Smooth muscle cell (in vitro differentiated cells): ENCODE results near the gene HTR6. TPM values are rescaled to one million over a fixed set of nuclear protein-coding genes. Genes with fewer than 3 reads are reported as not detected.

Source experiments
- DNase-seq: peaks from one replicate; lab custom pipeline; 2025; ENCODE audit not compliant: unreplicated experiment; lab: John Stamatoyannopoulos, UW
- H2AFZ ChIP-seq: fragments of 200-600 bp; sonication (generic); 2 replicates; pipeline ENCODE4 v1.6.0; 2016; ENCODE audit warnings: antibody characterized with exemption, low read depth, mild to moderate bottlenecking
- H3F3A ChIP-seq: fragments of 200-600 bp; sonication (generic); 2 replicates; pipeline ENCODE4 v1.6.0; 2017; ENCODE audit warnings: antibody characterized with exemption, low read depth
- H3K27ac ChIP-seq: fragments of 200-600 bp; sonication (generic); 2 replicates; pipeline ENCODE4 v1.5.1; 2016; ENCODE audit warnings: low read depth, mild to moderate bottlenecking
- H3K27me3 ChIP-seq: fragments of 200-600 bp; sonication (generic); 2 replicates; pipeline ENCODE4 v1.6.1; 2016; ENCODE audit warnings: low read depth, mild to moderate bottlenecking
- H3K36me3 ChIP-seq: fragments of 200-600 bp; sonication (generic); 2 replicates; pipeline ENCODE4 v1.5.1; 2016; ENCODE audit warnings: low read depth
- H3K4me1 ChIP-seq: fragments of 200-600 bp; sonication (generic); 2 replicates; pipeline ENCODE4 v1.5.1; 2016; ENCODE audit warnings: low read depth
- H3K4me2 ChIP-seq: fragments of 200-600 bp; sonication (generic); 2 replicates; pipeline ENCODE4 v1.6.0; 2016; ENCODE audit warnings: mild to moderate bottlenecking
- H3K4me3 ChIP-seq: fragments of 200-600 bp; sonication (generic); 2 replicates; pipeline ENCODE4 v1.5.1; 2016; ENCODE audit warnings: mild to moderate bottlenecking
- H3K79me2 ChIP-seq: fragments of 200-600 bp; sonication (generic); 2 replicates; pipeline ENCODE4 v1.6.0; 2016; ENCODE audit warnings: low read depth, mild to moderate bottlenecking
- H3K9ac ChIP-seq: fragments of 200-600 bp; sonication (generic); 2 replicates; pipeline ENCODE4 v1.6.0; 2016; ENCODE audit warnings: low read depth
- H3K9me3 ChIP-seq: fragments of 200-600 bp; sonication (generic); replicated peaks from 2 replicates; pipeline ENCODE4 v1.5.1; 2016; ENCODE audit warnings: low read depth
- H4K20me1 ChIP-seq: fragments of 200-600 bp; sonication (generic); 2 replicates; pipeline ENCODE4 v1.6.0; 2016; ENCODE audit warnings: low read depth
- WGBS: methylation state at CpG from one replicate; pipeline ENCODE4 v1.1.7; 2016; ENCODE audit warnings: low lambda C conversion rate; 5-methylcytosine and 5-hydroxymethylcytosine counted together
- polyA plus RNA-seq: library from polyadenylated mRNA; unstranded; fragments of >200 nt; fragmentation: Nextera tagmentation; extraction: Ambion mirVana; gene quantifications from 2 replicates; pipeline ENCODE4 v1.2.1, GENCODE V29; 2016
- total RNA-seq: library from RNA; depleted of rRNA; stranded (reverse); fragments of >200 nt; gene quantifications from 2 replicates; pipeline ENCODE4 v1.2.3, GENCODE V29; 2014
- TF ChIP-seq, protein P1 (sequence below): fragments of 200-600 bp; sonication (generic); IDR thresholded peaks from 2 replicates; pipeline ENCODE4 v1.5.1; 2017; ENCODE audit warnings: borderline replicate concordance, mild to moderate bottlenecking, antibody characterized with exemption; ENCODE audit not compliant: insufficient read depth, poor library complexity, severe bottlenecking

Gene HTR6
- total and polyA plus RNA-seq, 2 experiments from 2014 or later: not detected

DNA sequence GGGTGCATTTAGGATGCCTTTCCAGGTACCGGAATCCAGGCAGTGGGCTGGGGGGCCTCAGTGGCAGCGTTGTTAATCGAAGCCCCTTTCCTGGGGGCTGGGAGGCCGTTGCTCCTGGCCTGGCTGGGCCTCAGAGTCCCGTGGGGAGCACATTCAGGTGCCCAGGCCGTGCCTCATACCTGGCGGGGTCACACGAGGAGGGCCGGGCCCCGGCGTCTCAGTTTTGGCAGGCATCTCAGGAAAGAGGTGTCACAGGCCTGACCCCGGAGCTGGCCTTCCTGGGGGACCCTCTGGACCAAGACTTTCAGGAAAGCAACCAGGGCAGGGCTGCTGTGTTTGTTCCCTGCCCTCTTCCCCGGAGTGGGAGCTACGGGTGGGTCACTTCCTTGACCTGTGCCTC is 16.4 kb upstream of the HTR6 start:
- WGBS: 92% methylated on average over 14 of the region's 14 CpGs
- Histone ChIP-seq H4K20me1 (peaks cover 26% of the 10 kb centered on the region), H3K4me3 (no peak overlapping the region), H3K4me2 (no peak overlapping the region), H2AFZ (no peak overlapping the region), H3K27ac (no peak overlapping the region), H3K27me3 (no peaks in the 10 kb centered on the region), H3K9ac (no peak overlapping the region), H3K9me3 (no peaks in the 10 kb centered on the region), H3K36me3 (no peaks in the 10 kb centered on the region), H3F3A (no peaks in the 10 kb centered on the region), H3K79me2 (no peaks in the 10 kb centered on the region), H3K4me1 (peaks cover 9% of the 10 kb centered on the region)
- DNase-seq: no peak
- TF ChIP-seq, protein P1, sequence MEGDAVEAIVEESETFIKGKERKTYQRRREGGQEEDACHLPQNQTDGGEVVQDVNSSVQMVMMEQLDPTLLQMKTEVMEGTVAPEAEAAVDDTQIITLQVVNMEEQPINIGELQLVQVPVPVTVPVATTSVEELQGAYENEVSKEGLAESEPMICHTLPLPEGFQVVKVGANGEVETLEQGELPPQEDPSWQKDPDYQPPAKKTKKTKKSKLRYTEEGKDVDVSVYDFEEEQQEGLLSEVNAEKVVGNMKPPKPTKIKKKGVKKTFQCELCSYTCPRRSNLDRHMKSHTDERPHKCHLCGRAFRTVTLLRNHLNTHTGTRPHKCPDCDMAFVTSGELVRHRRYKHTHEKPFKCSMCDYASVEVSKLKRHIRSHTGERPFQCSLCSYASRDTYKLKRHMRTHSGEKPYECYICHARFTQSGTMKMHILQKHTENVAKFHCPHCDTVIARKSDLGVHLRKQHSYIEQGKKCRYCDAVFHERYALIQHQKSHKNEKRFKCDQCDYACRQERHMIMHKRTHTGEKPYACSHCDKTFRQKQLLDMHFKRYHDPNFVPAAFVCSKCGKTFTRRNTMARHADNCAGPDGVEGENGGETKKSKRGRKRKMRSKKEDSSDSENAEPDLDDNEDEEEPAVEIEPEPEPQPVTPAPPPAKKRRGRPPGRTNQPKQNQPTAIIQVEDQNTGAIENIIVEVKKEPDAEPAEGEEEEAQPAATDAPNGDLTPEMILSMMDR: no peak

DNA sequence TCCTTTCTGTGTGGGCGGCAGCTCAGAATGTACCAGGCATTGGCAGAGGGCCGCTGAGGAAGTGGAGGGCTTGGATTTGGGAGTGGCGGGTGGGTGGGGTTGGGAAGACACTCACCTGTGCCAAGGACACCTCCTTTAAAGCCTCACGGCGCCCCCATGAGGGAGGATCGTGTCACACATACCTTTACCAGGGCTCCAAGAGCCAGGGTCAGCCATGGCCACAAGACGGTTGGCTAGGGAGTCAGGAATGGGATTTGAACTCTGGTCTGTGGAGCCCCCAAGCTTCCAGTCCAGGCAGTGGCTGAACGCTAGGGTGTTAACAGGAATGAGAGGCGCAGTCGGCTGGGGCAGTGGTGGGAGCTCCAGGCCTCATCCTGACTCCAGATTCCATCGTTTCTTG is 16.0 kb upstream of the HTR6 start:
- Histone ChIP-seq H4K20me1 (peaks cover 26% of the 10 kb centered on the region), H3K27ac (no peak overlapping the region), H3K4me3 (no peak overlapping the region), H3K79me2 (no peaks in the 10 kb centered on the region), H3K27me3 (no peaks in the 10 kb centered on the region), H3K9me3 (no peaks in the 10 kb centered on the region), H2AFZ (no peak overlapping the region), H3K9ac (no peak overlapping the region), H3K4me1 (peaks cover 9% of the 10 kb centered on the region), H3K4me2 (no peak overlapping the region), H3K36me3 (no peaks in the 10 kb centered on the region), H3F3A (no peaks in the 10 kb centered on the region)
- TF ChIP-seq, protein P1: no peak
- no peak for DNase-seq
- 69% methylated on average over 9 of the region's 11 CpGs for WGBS

DNA sequence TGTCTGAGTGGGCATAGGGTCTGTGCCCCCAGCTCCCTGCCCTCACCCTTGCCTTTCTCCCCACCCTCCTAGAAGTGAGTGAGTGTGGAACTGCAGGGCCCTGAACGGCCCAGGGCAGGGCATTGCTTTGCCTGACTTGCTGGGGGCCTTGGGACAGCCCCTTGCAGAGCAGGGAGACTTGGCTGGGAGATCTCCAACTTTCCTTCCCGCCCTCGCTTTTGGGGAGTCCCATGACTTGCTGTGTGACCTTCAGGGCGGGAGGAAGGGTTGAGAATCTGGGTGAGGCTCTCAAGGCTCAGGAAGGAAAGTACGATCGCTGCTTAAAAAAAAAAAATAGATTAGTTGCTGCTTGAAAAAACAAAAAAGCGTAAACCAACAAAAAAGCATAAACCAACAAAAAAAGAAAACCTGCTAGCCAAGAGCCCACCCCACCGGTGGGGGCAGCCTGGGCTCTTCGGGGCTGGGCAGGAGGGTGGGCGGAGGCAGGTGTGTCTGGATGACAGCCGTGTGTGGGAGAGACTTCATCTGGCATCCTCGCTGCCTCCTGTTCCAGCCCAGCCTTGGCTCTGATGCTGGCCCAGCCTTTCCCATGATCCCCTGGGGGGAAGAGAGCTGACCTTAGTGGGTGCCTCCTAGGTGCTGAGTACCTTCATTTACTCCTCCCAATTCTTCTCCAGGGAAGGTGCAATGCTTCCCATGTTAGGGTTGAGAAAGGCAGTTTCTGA is 14.1 kb upstream of the HTR6 start:
- TF ChIP-seq, protein P1: no peak
- no peak overlapping the region for H3K4me2 ChIP-seq
- H3K27me3 ChIP-seq: no peaks in the 10 kb centered on the region
- H3K36me3 ChIP-seq: no peaks in the 10 kb centered on the region
- H3K4me1 ChIP-seq: peaks cover 2% of the 10 kb centered on the region
- no peak overlapping the region for H3K27ac ChIP-seq
- no peaks in the 10 kb centered on the region for H3K9me3 ChIP-seq
- DNase-seq: no peak
- no peak overlapping the region for H2AFZ ChIP-seq
- H3K9ac ChIP-seq: no peak overlapping the region
- H4K20me1 ChIP-seq: peaks cover 27% of the 10 kb centered on the region
- H3K4me3 ChIP-seq: no peak overlapping the region
- H3K79me2 ChIP-seq: no peaks in the 10 kb centered on the region
- WGBS: 82% methylated on average over 12 of the region's 12 CpGs
- no peaks in the 10 kb centered on the region for H3F3A ChIP-seq

DNA sequence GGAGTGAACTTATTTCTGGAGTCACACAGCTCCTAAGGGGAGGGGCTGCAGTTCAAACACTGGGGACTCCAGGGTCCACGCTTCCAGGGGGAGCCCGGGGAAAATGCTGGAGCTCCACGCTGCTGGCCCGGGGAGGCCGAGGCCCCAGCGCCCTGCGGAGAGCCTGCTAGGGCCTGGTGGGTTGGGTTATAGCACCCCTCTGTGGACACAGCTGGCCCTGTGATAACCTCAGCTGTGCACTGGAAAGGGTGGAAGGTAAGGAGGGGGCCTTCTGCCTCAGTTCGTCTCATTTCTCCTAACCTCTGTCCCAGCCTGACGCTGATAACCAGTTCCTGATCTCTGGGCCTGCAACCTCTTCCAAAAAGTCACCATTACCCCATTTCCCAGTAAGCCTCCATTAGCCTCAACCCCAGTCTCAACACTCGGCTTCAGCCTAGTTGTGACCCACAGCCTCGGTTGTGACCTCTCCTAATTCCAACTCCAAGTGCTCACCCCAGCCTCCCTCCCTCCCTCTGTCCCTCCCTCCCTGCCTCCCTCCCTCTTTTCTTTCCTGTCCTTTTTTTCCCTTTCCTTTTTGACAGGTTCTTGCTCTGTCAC is 13.4 kb upstream of the HTR6 start:
- Histone ChIP-seq H3K79me2 (no peaks in the 10 kb centered on the region), H3K4me2 (no peak overlapping the region), H3K27me3 (no peaks in the 10 kb centered on the region), H3F3A (no peaks in the 10 kb centered on the region), H3K9me3 (no peaks in the 10 kb centered on the region), H4K20me1 (peaks cover 25% of the 10 kb centered on the region), H3K27ac (no peak overlapping the region), H3K4me1 (no peaks in the 10 kb centered on the region), H2AFZ (no peak overlapping the region), H3K9ac (no peak overlapping the region), H3K36me3 (no peaks in the 10 kb centered on the region), H3K4me3 (no peak overlapping the region)
- TF ChIP-seq, protein P1: peak; percentile 57
- no peak for DNase-seq
- WGBS: 51% methylated on average over 11 of the region's 11 CpGs
